Stimulated activated CD4-positive, alpha-beta T cell treated with anti-CD3 and anti-CD28 coated beads, Interleukin-12 subunit alpha, Interleukin-12 subunit beta, amount 100 ng/mL, for 4 hours (primary cell): ENCODE measurements around the gene KIF6.
A peak's percentile ranks its signal among the peaks of the same experiment; 100 is the strongest.
"Not testable (repeated sequence)": the region's sequence is repeated elsewhere in the genome, so short reads cannot be mapped to it uniquely, and the experiment has no call there.

ENCODE experiments used
- DNase-seq: peaks from one replicate; pipeline ENCODE4 v3.0.0-alpha.2; 2020

KIF6 gene

GRCh38 chr6:39724787-39725631, at the start of gene KIF6:
Gene KIF6, minus strand, starts transcription at chr6:39725408. Its CDS starts 98 bp downstream, at chr6:39725310.
- DNase-seq: peak; percentile 72

- no peak for DNase-seq
Observed at GRCh38 chr6:39773782-39774181, 48.6 kb upstream of the KIF6 start.

GRCh38 chr6:39772559-39773273, 47.5 kb upstream of the KIF6 start:
- no peak for DNase-seq

- no peak for DNase-seq
Observed at GRCh38 chr6:39770446-39770845, 45.2 kb upstream of the KIF6 start.

GRCh38 chr6:39769012-39769411, 43.8 kb upstream of the KIF6 start:
- no peak for DNase-seq

- DNase-seq: no peak
Observed at GRCh38 chr6:39765508-39766065, 40.4 kb upstream of the KIF6 start.

- no peak for DNase-seq
Observed at GRCh38 chr6:39760226-39760952, 35.2 kb upstream of the KIF6 start.

- no peak for DNase-seq
Observed at GRCh38 chr6:39758905-39759605, 33.8 kb upstream of the KIF6 start.

- DNase-seq: no peak
Observed at GRCh38 chr6:39756582-39756981, 31.4 kb upstream of the KIF6 start.

- no peak for DNase-seq
Observed at GRCh38 chr6:39755231-39755630, 30.0 kb upstream of the KIF6 start.

GRCh38 chr6:39754514-39755115, 29.4 kb upstream of the KIF6 start:
- no peak for DNase-seq

- DNase-seq: no peak
Observed at GRCh38 chr6:39753725-39754045, 28.5 kb upstream of the KIF6 start.

- no peak for DNase-seq
Observed at GRCh38 chr6:39752835-39753724, 27.9 kb upstream of the KIF6 start.

- no peak for DNase-seq
Observed at GRCh38 chr6:39746795-39747194, 21.6 kb upstream of the KIF6 start.

GRCh38 chr6:39733704-39734103, 8.5 kb upstream of the KIF6 start:
- no peak for DNase-seq

- no peak for DNase-seq
Observed at GRCh38 chr6:39731565-39731964, 6.4 kb upstream of the KIF6 start.

- no peak for DNase-seq
Observed at GRCh38 chr6:39729945-39730344, 4.7 kb upstream of the KIF6 start.

GRCh38 chr6:39725632-39725997, 407 bp upstream of the KIF6 start:
- no peak for DNase-seq

- DNase-seq: not testable (repeated sequence)
Observed at GRCh38 chr6:39723350-39723749, 1.9 kb downstream of the KIF6 start.

GRCh38 chr6:39714802-39715201, 10.4 kb downstream of the KIF6 start:
- no peak for DNase-seq

GRCh38 chr6:39707962-39708683, 17.1 kb downstream of the KIF6 start:
- no peak for DNase-seq
